Stimulated activated naive B cell treated with anti-CD40 and anti-IgM and Interleukin-4, amounts not matched to agents 10 μg/mL and 1 μg/mL and 100 μg/mL, for 72 hours (primary cell): ENCODE results near the gene TMEM132D.
"Not testable (repeated sequence)": the region's sequence is repeated elsewhere in the genome, so short reads cannot be mapped to it uniquely, and the experiment has no call there.

Source experiments
- ATAC-seq, 2 donors: fragments of 150-1000 bp; cut with Tn5 transposase; replicated peaks; 2 replicates each; pipeline ENCODE4 v1.10.0; 2021; ENCODE audit warnings: moderate library complexity in 1 of 2
- DNase-seq: peaks from one replicate; pipeline ENCODE4 v3.0.0; 2021
- H3K27ac Mint-ChIP-seq: one replicate; pipeline ENCODE4 v1.8.0; 2022; ENCODE audit warnings: mild to moderate bottlenecking, mixed read lengths
- H3K27me3 Mint-ChIP-seq, 2 donors: one replicate each; pipeline ENCODE4 v1.8.0; 2022; ENCODE audit warnings: mixed read lengths in 2 of 2
- H3K36me3 Mint-ChIP-seq, 2 donors: one replicate each; pipeline ENCODE4 v1.8.0; 2022; ENCODE audit warnings: mixed read lengths in 2 of 2, mild to moderate bottlenecking in 1 of 2
- H3K4me1 Mint-ChIP-seq, 2 donors: one replicate each; pipeline ENCODE4 v1.8.0; 2022; ENCODE audit warnings: mixed read lengths in 2 of 2, mild to moderate bottlenecking in 1 of 2
- H3K4me3 Mint-ChIP-seq, 2 donors: one replicate each; pipeline ENCODE4 v1.8.0; 2022; ENCODE audit warnings: mild to moderate bottlenecking in 2 of 2, mixed read lengths in 2 of 2, moderate library complexity in 1 of 2
- H3K9me3 Mint-ChIP-seq, 2 donors: one replicate each; pipeline ENCODE4 v1.8.0; 2022; ENCODE audit warnings: mixed read lengths in 2 of 2, mild to moderate bottlenecking in 1 of 2

The TMEM132D gene

DNA sequence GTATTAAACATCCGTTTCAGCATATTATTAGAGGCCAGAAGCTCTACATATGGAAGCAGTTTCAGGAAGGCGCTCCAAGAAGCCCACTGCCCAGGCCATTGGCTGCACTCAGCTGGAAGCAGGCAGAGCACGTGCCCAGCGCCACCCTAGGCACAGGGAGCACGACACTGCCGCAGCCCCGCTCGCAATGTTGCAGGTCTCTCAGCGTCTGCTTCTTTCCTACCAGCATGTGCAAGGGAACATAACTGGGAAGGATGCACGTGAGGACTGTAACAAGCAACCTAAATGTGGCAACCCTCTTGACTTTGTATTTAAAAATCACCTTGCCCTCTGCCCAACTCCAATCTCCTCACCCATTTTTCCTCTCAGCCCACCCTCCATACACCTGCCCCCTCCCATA lies 3.5 kb downstream of the TMEM132D start:
- Mint-ChIP-seq H3K9me3 (no peaks in the 10 kb centered on the region), H3K27ac (no peak overlapping the region), H3K4me3 (no peak overlapping the region), H3K27me3 (peaks cover 30 to 45% of the 10 kb centered on the region in 2 donors), H3K36me3 (no peaks in the 10 kb centered on the region), H3K4me1 (no peaks in the 10 kb centered on the region)
- DNase-seq (no peak), ATAC-seq (no peak)

- peaks cover 19 to 33% of the 10 kb centered on the region in 2 donors for H3K27me3 Mint-ChIP-seq
- not testable (repeated sequence) for ATAC-seq, H3K4me1 Mint-ChIP-seq, H3K27ac Mint-ChIP-seq, H3K4me3 Mint-ChIP-seq, DNase-seq, H3K9me3 Mint-ChIP-seq, H3K36me3 Mint-ChIP-seq
Measured at GRCh38 chr12:129899045-129899444, 4.8 kb downstream of the TMEM132D start.

GRCh38 chr12:129893691-129894090 lies 10.1 kb downstream of the TMEM132D start:
- Mint-ChIP-seq H3K4me1 (no peaks in the 10 kb centered on the region), H3K9me3 (peaks cover 0 to 3% of the 10 kb centered on the region in 2 donors), H3K27ac (no peak overlapping the region), H3K36me3 (no peaks in the 10 kb centered on the region), H3K4me3 (no peak overlapping the region), H3K27me3 (peaks cover 0 to 5% of the 10 kb centered on the region in 2 donors)
- no peak for ATAC-seq
- no peak for DNase-seq

DNA sequence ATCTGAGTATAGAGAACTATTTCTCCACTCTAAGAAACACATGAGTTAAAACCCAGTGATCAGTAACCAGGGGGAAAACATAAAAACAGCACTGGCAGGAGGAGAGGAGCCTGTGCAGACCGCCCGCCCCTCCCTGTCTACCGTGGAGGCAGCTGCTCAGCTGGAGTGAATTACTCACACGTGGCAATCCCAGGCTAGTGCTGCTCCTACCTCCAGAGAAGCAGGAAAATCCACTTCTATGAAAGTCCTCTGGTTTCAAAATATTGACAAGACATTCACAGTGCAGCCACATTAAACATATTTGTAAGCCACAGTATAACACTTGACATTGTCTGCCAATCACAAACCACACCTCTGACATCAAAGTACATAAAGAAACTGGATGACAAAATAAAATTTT lies 16.7 kb downstream of the TMEM132D start:
- Mint-ChIP-seq H3K9me3 (no peaks in the 10 kb centered on the region), H3K27ac (no peak overlapping the region), H3K4me1 (no peaks in the 10 kb centered on the region), H3K36me3 (no peaks in the 10 kb centered on the region), H3K27me3 (no peaks in the 10 kb centered on the region), H3K4me3 (no peak overlapping the region)
- no peak for ATAC-seq
- no peak for DNase-seq

DNA sequence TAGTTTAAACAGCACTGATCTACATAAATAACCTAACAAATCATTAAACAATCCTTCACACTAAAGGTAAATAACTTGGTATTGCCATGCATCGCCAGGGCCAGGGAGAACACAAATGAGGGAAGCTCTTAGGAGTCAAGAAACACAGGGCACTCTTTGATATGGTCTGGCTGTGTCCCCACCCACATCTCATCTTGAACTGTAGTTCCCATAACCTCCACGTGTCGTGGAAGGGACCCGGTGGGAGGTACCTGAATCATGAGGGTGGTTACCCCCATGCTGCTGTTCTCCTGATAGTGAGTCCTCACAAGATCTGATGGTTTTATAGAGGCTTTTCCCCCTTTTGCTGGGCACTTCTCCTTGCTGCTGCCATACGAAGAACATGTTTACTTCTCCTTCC lies 17.3 kb downstream of the TMEM132D start:
- Mint-ChIP-seq H3K9me3 (no peaks in the 10 kb centered on the region), H3K27me3 (no peaks in the 10 kb centered on the region), H3K4me3 (no peak overlapping the region), H3K27ac (no peak overlapping the region), H3K36me3 (no peaks in the 10 kb centered on the region), H3K4me1 (no peaks in the 10 kb centered on the region)
- DNase-seq (no peak), ATAC-seq (no peak)

DNA sequence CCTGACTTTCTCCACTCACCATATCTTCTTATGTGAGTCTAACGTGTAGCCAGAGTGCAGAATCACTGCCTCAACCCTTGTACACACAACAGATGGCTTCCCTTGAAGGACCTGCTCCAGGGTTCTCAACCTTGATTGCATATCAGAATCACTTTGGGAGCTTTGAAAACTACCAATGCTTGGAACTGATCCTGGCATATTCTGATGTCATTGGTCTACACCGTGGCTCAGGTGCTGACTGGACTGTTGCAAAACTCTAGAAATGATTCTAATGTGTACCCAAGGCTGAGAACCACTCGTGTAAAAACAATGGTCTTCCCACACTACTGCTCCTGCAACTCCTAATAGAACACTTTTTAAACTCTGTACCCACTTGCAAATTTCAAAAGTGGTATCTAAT lies 18.5 kb downstream of the TMEM132D start:
- DNase-seq (no peak), ATAC-seq (no peak)
- Mint-ChIP-seq H3K4me3 (no peak overlapping the region), H3K27me3 (no peaks in the 10 kb centered on the region), H3K36me3 (no peaks in the 10 kb centered on the region), H3K4me1 (no peaks in the 10 kb centered on the region), H3K9me3 (no peaks in the 10 kb centered on the region), H3K27ac (no peak overlapping the region)

GRCh38 chr12:129877411-129877810 lies 26.4 kb downstream of the TMEM132D start:
- Mint-ChIP-seq H3K4me1 (no peaks in the 10 kb centered on the region), H3K9me3 (peaks cover 0 to 12% of the 10 kb centered on the region in 2 donors), H3K27me3 (peaks cover 0 to 4% of the 10 kb centered on the region in 2 donors), H3K27ac (no peak overlapping the region), H3K4me3 (no peak overlapping the region), H3K36me3 (no peaks in the 10 kb centered on the region)
- DNase-seq (no peak), ATAC-seq (no peak)

- ATAC-seq (no peak), DNase-seq (no peak)
- Mint-ChIP-seq H3K9me3 (peaks cover 0 to 9% of the 10 kb centered on the region in 2 donors), H3K36me3 (no peaks in the 10 kb centered on the region), H3K27me3 (peaks cover 3 to 4% of the 10 kb centered on the region in 2 donors), H3K27ac (no peak overlapping the region), H3K4me1 (no peaks in the 10 kb centered on the region), H3K4me3 (no peak overlapping the region)
Measured at GRCh38 chr12:129873833-129874208, 30.0 kb downstream of the TMEM132D start.

DNA sequence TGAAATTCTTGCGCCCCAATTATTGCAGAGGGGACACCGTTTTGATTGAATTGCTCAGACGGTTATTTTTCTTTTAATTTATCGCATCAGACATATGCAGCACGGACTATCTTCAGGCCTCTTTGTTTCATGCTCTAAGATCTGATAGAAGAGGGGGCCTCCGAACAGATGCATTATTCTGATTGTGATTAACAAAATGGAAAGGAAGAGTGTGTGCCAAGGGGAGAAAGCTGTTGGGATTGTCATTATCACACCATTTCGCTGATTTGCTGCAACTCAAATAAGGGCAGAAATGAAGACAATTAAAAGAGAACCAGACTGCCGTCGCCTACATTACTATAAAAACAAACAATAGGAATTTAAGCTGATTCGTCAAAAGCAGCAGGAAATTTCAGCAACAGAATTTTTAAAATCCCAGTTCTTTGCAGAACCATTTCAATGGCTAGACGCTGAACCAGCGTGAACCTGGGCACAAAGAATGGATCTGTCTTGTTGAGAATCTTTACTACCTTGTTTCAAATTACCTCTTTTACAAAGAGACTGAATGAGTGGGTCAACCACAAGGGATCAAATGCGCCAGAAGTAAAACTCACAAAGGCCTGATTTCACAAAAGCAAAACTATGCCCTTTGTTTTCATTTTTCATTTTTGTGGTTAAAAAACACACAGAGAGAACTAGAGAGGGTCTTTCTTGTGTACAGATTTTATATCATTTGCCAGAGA lies 30.6 kb downstream of the TMEM132D start:
- ATAC-seq, result no peak

DNA sequence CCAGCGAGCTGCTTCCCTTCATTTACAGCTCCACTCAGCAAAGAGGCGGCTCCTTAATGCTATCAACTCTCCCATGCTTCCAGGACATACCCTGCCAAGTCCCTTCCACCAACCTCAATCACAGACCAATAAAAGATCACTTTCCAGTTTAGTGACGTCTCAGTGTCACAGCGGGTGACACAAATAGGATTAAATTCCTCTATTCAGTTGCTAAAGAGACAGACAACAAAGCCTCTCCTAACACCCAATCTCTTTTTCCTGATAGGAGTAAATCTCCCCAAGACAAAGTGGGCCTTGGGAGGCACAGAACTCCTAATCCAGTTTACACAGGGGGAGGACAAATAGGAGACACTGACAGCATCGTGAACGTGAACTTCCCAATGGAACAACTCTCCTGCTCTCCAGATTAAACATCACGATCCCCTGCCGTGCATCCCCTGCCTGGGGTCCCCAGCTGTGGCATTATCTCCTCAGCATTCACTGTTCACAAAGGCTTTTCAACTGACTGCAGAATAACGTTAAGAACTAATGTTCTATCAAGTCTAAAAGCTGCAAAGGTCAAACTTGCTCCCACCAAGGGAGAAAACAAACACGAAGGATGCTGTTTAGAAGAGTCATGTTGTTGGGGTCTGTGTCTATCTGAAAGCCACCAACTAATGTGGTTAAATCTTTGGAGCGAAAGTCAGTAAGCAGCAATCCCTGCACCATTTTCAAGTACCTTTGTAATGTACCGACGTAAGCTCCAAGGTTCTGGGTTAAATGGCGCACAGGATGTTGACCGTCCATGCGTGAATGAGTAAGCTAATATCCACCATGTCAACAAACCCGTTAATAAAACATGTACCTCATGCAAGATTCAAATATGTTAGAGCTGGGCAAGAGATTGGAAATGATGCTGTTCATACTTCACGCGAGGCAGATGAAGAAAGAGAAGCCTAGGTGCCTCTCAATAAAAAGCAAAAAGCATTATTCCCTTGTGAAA lies 31.5 kb downstream of the TMEM132D start:
- Mint-ChIP-seq H3K27ac (no peak overlapping the region), H3K4me1 (no peaks in the 10 kb centered on the region), H3K27me3 (peaks cover 3 to 4% of the 10 kb centered on the region in 2 donors), H3K9me3 (peaks cover 0 to 9% of the 10 kb centered on the region in 2 donors), H3K36me3 (no peaks in the 10 kb centered on the region), H3K4me3 (no peak overlapping the region)
- DNase-seq (no peak), ATAC-seq (no peak)

More for the DNA sequence above, 30.6 kb downstream of the TMEM132D start:
- Mint-ChIP-seq H3K27me3 (peaks cover 3 to 4% of the 10 kb centered on the region in 2 donors), H3K36me3 (no peaks in the 10 kb centered on the region), H3K9me3 (peaks cover 0 to 9% of the 10 kb centered on the region in 2 donors), H3K4me3 (no peak overlapping the region), H3K27ac (no peak overlapping the region), H3K4me1 (no peaks in the 10 kb centered on the region)
- DNase-seq, result no peak

GRCh38 chr12:129870796-129871195 lies 33.0 kb downstream of the TMEM132D start:
- Mint-ChIP-seq H3K4me1 (no peaks in the 10 kb centered on the region), H3K4me3 (no peak overlapping the region), H3K9me3 (peaks cover 0 to 9% of the 10 kb centered on the region in 2 donors), H3K27ac (no peak overlapping the region), H3K27me3 (peaks cover 3 to 4% of the 10 kb centered on the region in 2 donors), H3K36me3 (no peaks in the 10 kb centered on the region)
- DNase-seq, result no peak
- no peak for ATAC-seq

GRCh38 chr12:129870136-129870535 lies 33.7 kb downstream of the TMEM132D start:
- Mint-ChIP-seq H3K4me3 (no peak overlapping the region), H3K36me3 (no peaks in the 10 kb centered on the region), H3K9me3 (peaks cover 0 to 6% of the 10 kb centered on the region in 2 donors), H3K27me3 (peaks cover 3 to 4% of the 10 kb centered on the region in 2 donors), H3K27ac (no peak overlapping the region), H3K4me1 (no peaks in the 10 kb centered on the region)
- DNase-seq, result no peak
- no peak for ATAC-seq

DNA sequence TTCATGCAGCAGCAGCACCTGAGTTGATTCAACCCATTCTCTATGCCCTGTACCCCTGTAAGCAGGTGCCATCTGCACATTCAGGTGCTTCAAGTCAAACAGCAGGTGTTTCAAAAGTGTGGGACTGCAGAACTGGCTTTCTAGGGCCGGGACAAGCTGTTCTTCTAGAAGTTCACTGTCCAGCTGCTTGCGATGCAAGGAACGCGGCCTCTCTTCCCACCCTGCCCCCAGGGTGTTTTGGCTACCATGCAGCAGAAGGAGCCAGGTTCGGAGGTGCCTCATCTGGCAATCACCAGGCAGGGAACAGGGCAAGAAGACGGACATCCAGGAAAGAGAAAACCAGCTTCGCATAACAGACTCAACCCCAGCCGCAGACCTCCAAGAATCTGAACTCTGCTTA lies 35.2 kb downstream of the TMEM132D start:
- H3K4me3 Mint-ChIP-seq, result no peak overlapping the region
- peaks cover 0 to 6% of the 10 kb centered on the region in 2 donors for H3K9me3 Mint-ChIP-seq
- ATAC-seq (no peak), DNase-seq (no peak)
- H3K27me3 Mint-ChIP-seq, result peaks cover 3 to 4% of the 10 kb centered on the region in 2 donors
- H3K27ac Mint-ChIP-seq, result no peak overlapping the region
- no peaks in the 10 kb centered on the region for H3K4me1 Mint-ChIP-seq
- no peaks in the 10 kb centered on the region for H3K36me3 Mint-ChIP-seq

GRCh38 chr12:129863938-129864337 lies 39.9 kb downstream of the TMEM132D start:
- no peak overlapping the region for H3K4me3 Mint-ChIP-seq
- no peaks in the 10 kb centered on the region for H3K4me1 Mint-ChIP-seq
- ATAC-seq (no peak), DNase-seq (no peak)
- H3K27me3 Mint-ChIP-seq, result no peaks in the 10 kb centered on the region
- H3K27ac Mint-ChIP-seq, result no peak overlapping the region
- no peaks in the 10 kb centered on the region for H3K36me3 Mint-ChIP-seq
- H3K9me3 Mint-ChIP-seq, result peaks cover 0 to 3% of the 10 kb centered on the region in 2 donors
